IPS-11a (cell line): ENCODE results near the gene TMEM41A.
A peak's percentile ranks its signal among the peaks of the same experiment; 100 is the strongest.

Source experiments
- H3K4me3 ChIP-seq: one replicate; pipeline ENCODE4 v1.5.1; 2013; ENCODE audit warnings: low read depth, low read length, control low read depth

TMEM41A gene

GRCh38 chr3:185498503-185499396, at the start of gene TMEM41A:
TMEM41A (minus strand) TSS chr3:185499035; CDS start chr3:185498961, 74 bp downstream.
- H3K4me3 ChIP-seq = peak within 1 kb of the TSS; percentile 89

- no peak overlapping the region for H3K4me3 ChIP-seq
Measured at GRCh38 chr3:185540695-185541094, 41.9 kb upstream of the TMEM41A start.

- H3K4me3 ChIP-seq = no peak overlapping the region
Measured at GRCh38 chr3:185539934-185540333, 41.1 kb upstream of the TMEM41A start.

- H3K4me3 ChIP-seq = no peak overlapping the region
Measured at GRCh38 chr3:185537369-185537970, 38.6 kb upstream of the TMEM41A start.

GRCh38 chr3:185534511-185534910, 35.7 kb upstream of the TMEM41A start:
- H3K4me3 ChIP-seq = no peak overlapping the region

GRCh38 chr3:185532901-185533300, 34.1 kb upstream of the TMEM41A start:
- no peak overlapping the region for H3K4me3 ChIP-seq

GRCh38 chr3:185530856-185531255, 32.0 kb upstream of the TMEM41A start:
- no peak overlapping the region for H3K4me3 ChIP-seq

GRCh38 chr3:185528532-185528931, 29.7 kb upstream of the TMEM41A start:
- no peak overlapping the region for H3K4me3 ChIP-seq

GRCh38 chr3:185527364-185527763, 28.5 kb upstream of the TMEM41A start:
- no peak overlapping the region for H3K4me3 ChIP-seq

GRCh38 chr3:185526349-185526951, 27.6 kb upstream of the TMEM41A start:
- no peak overlapping the region for H3K4me3 ChIP-seq

- H3K4me3 ChIP-seq = no peak overlapping the region
Measured at GRCh38 chr3:185521349-185522138, 22.7 kb upstream of the TMEM41A start.

- H3K4me3 ChIP-seq = no peak overlapping the region
Measured at GRCh38 chr3:185519021-185519420, 20.2 kb upstream of the TMEM41A start.

GRCh38 chr3:185517387-185518130, 18.7 kb upstream of the TMEM41A start:
- no peak overlapping the region for H3K4me3 ChIP-seq

GRCh38 chr3:185511711-185512110, 12.9 kb upstream of the TMEM41A start:
- no peak overlapping the region for H3K4me3 ChIP-seq

- no peak overlapping the region for H3K4me3 ChIP-seq
Measured at GRCh38 chr3:185508335-185508991, 9.6 kb upstream of the TMEM41A start.

GRCh38 chr3:185507883-185508282, 9.0 kb upstream of the TMEM41A start:
- no peak overlapping the region for H3K4me3 ChIP-seq

- H3K4me3 ChIP-seq = no peak overlapping the region
Measured at GRCh38 chr3:185504636-185505035, 5.8 kb upstream of the TMEM41A start.

GRCh38 chr3:185503521-185503920, 4.7 kb upstream of the TMEM41A start:
- H3K4me3 ChIP-seq = no peak overlapping the region

- no peak overlapping the region for H3K4me3 ChIP-seq
Measured at GRCh38 chr3:185502987-185503386, 4.2 kb upstream of the TMEM41A start.

GRCh38 chr3:185490241-185490640, 8.6 kb downstream of the TMEM41A start:
- H3K4me3 ChIP-seq = no peak overlapping the region
